ENCODE results near the gene LHX4. TPM values are rescaled to one million over a fixed set of nuclear protein-coding genes. Genes with fewer than 3 reads are reported as not detected.

Gene LHX4
- total and polyA plus RNA-seq, 9 of the 15 experiments (the other 6 are each of a cell fraction or from before 2014, with no cell fraction given) = 0.01 to 0.11 (median 0.07) TPM; not detected in 5

- TF ChIP-seq MGA (IDR thresholded peaks at IDR 0.05) (no peak), RBM39 (optimal IDR thresholded peaks at IDR 0.05; ENCODE audit: low read depth, low read length) (no peak), SP1 (CRISPR knock-in tag; IDR thresholded peaks at IDR 0.05) (no peak), PURB (CRISPR knock-in tag; IDR thresholded peaks at IDR 0.05; ENCODE audit: low read depth) (no peak), RHOXF2B (CRISPR knock-in tag; conservative IDR thresholded peaks at IDR 0.05) (no peak), BRF2 (IDR thresholded peaks at IDR 0.05; ENCODE audit: borderline replicate concordance, insufficient read depth, insufficient read length) (no peak), NR2C2 (CRISPR knock-in tag; IDR thresholded peaks at IDR 0.05) (no peak), NR2C2 (tag; IDR thresholded peaks at IDR 0.05) (no peak), PHB (CRISPR knock-in tag; IDR thresholded peaks at IDR 0.05) (no peak), KLF16 (IDR thresholded peaks at IDR 0.05) (no peak)
Measured at GRCh38 chr1:180311011-180311730, 81.1 kb downstream of the LHX4 start (continued).

All from K562 (cell line).